ENCODE data around the gene UFC1.

Gene UFC1

DNA sequence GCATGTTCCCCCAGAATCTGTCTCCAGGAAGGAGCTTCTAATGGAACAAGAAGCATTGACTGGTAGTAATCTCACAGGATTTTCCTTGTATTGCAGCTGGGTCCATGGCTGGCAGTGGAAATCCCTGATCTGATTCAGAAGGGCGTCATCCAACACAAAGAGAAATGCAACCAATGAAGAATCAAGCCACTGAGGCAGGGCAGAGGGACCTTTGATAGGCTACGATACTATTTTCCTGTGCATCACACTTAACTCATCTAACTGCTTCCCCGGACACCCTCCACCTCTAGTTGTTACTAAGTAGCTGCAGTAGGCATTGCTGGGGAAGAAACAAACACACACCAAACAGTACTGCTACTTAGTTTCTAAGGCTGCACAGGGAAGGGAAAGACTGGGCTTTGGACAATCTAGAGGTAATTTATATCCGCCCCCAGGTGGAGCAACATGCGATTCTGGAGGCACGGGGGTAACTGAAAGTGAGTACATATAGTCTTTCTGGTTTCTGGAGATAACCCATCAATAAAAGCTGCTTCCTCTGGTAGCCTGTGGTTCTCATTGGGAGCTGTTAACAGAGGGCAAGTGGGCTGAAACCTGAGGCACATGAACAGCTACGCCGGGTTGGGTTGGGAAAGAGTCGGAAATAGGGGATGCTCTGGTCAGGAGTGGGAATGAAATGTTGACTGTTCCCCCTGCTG is 4.7 kb downstream of the UFC1 start:
- DNase-seq (ENCODE audit: low read depth) = no peak
- peak overlapping the region; percentile 73 for H3K4me3 ChIP-seq (replicated peaks; ENCODE audit: low read depth, low read length)
- TF ChIP-seq CTCF (IDR thresholded peaks at IDR 0.05; ENCODE audit: low read length, missing control alignments) = no peak

DNA sequence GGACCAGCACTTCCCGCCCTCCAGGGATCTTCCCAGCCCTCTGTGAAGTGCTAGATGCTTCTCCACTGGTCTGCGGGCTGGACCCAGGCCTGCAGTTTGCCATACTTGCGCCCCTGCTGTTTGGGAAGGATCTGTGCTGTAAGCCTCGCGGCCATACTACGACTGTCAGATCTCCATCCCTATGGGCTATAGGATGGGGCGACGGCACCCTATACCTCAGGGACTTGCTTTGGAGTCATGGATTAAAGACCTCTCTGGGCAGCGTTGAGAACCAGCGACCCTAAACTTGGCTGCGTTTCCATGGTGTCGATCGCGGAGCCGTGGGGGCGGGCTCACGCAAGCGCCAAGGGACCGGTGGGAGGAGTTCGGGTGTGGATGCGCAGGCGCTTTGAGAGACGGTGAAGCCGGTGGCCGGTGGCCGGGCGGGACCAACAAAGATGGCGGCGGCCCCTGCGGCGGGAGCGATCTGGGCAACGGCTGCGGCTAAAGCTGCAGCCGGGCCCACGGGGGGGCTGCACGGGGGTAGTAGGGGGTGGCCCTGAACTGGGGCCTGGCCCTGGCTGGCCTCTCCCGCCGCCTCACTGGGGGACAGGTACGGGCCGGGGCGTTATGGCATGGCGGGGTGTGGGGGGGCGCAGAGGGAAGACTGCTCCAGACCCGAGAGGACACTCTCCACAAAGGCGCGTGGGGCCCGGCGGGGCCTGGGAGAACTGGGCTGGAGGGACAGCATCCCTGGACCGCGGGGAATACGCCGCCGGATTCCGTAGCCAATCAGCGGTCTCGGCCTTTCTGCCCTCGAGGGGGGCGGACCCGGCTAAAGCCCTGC is 5.5 kb downstream of the UFC1 start, which contains the start of gene USP21:
Gene USP21 (plus strand): TSS at position 414 of the 826 bp plus-strand sequence. CDS start 1,141 bp downstream, outside the sequence.
- TF ChIP-seq CTCF (IDR thresholded peaks at IDR 0.05; ENCODE audit: low read length, missing control alignments) = peak; percentile 44
- peak; percentile 90 for DNase-seq (ENCODE audit: low read depth)
- H3K4me3 ChIP-seq (replicated peaks; ENCODE audit: low read depth, low read length) = peak within 1 kb of the TSS; percentile 73

DNA sequence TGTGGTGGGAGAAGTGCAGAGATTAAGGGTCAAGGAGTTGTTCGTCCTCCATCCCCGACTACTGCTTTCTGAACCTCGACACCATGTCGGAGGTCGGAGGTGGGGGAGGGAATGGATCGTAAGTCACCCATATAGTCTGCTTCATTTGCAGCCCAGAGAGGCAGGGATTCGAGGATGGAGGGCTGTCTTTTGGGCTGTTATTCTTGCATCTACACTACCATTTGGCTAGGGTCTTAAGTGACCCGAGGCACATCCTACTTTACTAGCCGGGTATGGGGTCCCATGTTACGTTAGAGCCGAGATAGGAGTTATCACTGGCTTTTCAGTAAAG is 6.1 kb downstream of the UFC1 start:
- TF ChIP-seq CTCF (IDR thresholded peaks at IDR 0.05; ENCODE audit: low read length, missing control alignments) = no peak
- H3K4me3 ChIP-seq (replicated peaks; ENCODE audit: low read depth, low read length) = peak overlapping the region; percentile 73
- no peak for DNase-seq (ENCODE audit: low read depth)

- DNase-seq (ENCODE audit: low read depth) = no peak
- no peak for TF ChIP-seq CTCF (IDR thresholded peaks at IDR 0.05; ENCODE audit: low read length, missing control alignments)
- no peak overlapping the region for H3K4me3 ChIP-seq (replicated peaks; ENCODE audit: low read depth, low read length)
Observed at GRCh38 chr1:161160671-161161145, 6.9 kb downstream of the UFC1 start.

DNA sequence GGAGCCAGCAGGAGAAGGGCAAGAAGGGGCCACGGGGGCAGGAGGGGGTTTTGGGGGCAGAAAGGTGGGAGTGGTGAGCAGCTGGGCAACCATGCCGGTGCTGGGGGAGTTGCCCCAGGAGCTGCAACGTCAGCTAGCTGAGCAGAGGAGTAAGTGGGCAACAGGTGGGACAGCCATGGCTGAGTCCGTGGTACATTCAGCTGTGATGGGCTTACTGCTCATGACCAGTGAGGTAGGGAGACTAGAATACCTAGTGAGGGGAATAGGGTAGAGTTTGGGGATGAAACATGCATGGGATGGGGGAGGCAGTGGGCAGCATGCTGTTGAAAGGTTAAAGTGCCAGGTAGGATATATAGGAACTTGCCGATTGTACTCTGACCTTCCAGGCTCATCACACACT is 7.9 kb downstream of the UFC1 start:
- no peak for DNase-seq (ENCODE audit: low read depth)
- no peak for TF ChIP-seq CTCF (IDR thresholded peaks at IDR 0.05; ENCODE audit: low read length, missing control alignments)
- no peak overlapping the region for H3K4me3 ChIP-seq (replicated peaks; ENCODE audit: low read depth, low read length)

- H3K4me3 ChIP-seq (replicated peaks; ENCODE audit: low read depth, low read length) = no peak overlapping the region
- no peak for TF ChIP-seq CTCF (IDR thresholded peaks at IDR 0.05; ENCODE audit: low read length, missing control alignments)
- DNase-seq (ENCODE audit: low read depth) = no peak
Observed at GRCh38 chr1:161162052-161162451, 8.3 kb downstream of the UFC1 start.

All from fibroblast of pulmonary artery (primary cell).